ENCODE results near the gene CRYAA.
"Not testable (repeated sequence)": the region's sequence is repeated elsewhere in the genome, so short reads cannot be mapped to it uniquely, and the experiment has no call there.

The CRYAA gene

GRCh38 chr21:43164823-43165222 is 4.0 kb upstream of the CRYAA start:
- not testable (repeated sequence) for H3K4me3 ChIP-seq (ENCODE audit: low read depth, low read length); H3K9ac ChIP-seq (ENCODE audit: low read depth, low read length); H3K9me3 ChIP-seq (ENCODE audit: control insufficient read depth, insufficient read depth, low read length); H3K4me1 ChIP-seq (ENCODE audit: control insufficient read depth, insufficient read depth, low read length); H3K27me3 ChIP-seq (ENCODE audit: control insufficient read depth, insufficient read depth, low read length); H3K36me3 ChIP-seq (ENCODE audit: control insufficient read depth, insufficient read depth, low read length)

- H3K9ac ChIP-seq (ENCODE audit: low read depth, low read length); H3K27me3 ChIP-seq (ENCODE audit: control insufficient read depth, insufficient read depth, low read length); H3K4me3 ChIP-seq (ENCODE audit: low read depth, low read length); H3K36me3 ChIP-seq (ENCODE audit: control insufficient read depth, insufficient read depth, low read length); H3K9me3 ChIP-seq (ENCODE audit: control insufficient read depth, insufficient read depth, low read length); H3K4me1 ChIP-seq (ENCODE audit: control insufficient read depth, insufficient read depth, low read length): not testable (repeated sequence)
Measured at GRCh38 chr21:43165734-43166133, 3.1 kb upstream of the CRYAA start.

DNA sequence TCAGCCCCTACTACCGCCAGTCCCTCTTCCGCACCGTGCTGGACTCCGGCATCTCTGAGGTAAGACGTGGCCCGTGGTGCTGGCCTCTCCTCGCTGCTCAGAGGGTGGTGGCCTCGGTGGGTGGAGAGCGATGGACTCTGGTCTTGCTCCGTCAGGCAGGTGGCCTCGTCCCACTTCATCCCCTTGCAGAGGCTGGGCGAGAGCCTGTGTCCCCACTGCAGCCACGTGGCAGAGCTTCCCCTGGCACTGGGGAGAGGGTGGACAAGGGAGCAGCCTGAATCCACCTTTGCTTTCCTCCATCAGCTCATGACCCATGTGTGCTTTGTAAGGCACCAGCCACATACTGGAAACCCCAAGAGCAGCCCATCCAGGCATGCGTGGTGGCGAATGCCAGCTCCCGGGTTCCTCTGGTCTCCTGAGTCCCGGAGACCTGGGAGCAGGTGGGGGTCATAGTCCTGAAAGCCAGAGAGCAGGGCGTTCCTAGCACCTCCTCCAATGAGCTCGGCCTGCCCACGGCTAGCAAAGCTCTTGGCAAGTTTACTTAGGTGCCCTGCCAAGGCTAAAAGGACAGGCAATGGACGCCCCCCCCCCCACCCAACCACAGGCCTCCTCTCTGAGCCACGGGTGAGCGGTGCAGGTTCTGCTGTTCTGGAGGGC is 550 bp downstream of the CRYAA start:
- H3K36me3 ChIP-seq (ENCODE audit: control insufficient read depth, insufficient read depth, low read length); H3K9me3 ChIP-seq (ENCODE audit: control insufficient read depth, insufficient read depth, low read length); H3K27me3 ChIP-seq (ENCODE audit: control insufficient read depth, insufficient read depth, low read length); H3K4me3 ChIP-seq (ENCODE audit: low read depth, low read length); H3K4me1 ChIP-seq (ENCODE audit: control insufficient read depth, insufficient read depth, low read length); H3K9ac ChIP-seq (ENCODE audit: low read depth, low read length): not testable (repeated sequence)

DNA sequence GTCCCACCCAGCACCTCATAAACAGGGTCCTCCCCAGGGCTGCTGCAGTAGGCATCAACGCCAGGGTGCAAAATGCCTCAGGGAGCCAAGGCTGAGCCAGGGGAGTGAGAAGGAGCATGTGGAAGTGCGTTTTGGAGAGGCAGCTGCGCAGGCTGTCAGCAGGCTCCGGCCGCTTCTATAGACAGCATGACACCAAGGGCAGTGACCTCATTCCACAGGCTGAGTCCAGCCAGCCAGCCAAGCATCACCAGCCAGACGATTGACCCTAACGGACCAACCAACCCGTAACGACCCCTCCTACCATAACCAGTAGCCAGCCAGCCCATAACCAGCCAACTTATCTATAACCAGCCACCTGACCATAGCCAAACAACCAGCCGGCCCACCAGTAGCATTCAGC is 1.1 kb downstream of the CRYAA start:
- H3K4me1 ChIP-seq (ENCODE audit: control insufficient read depth, insufficient read depth, low read length); H3K27me3 ChIP-seq (ENCODE audit: control insufficient read depth, insufficient read depth, low read length); H3K36me3 ChIP-seq (ENCODE audit: control insufficient read depth, insufficient read depth, low read length); H3K4me3 ChIP-seq (ENCODE audit: low read depth, low read length); H3K9me3 ChIP-seq (ENCODE audit: control insufficient read depth, insufficient read depth, low read length); H3K9ac ChIP-seq (ENCODE audit: low read depth, low read length): not testable (repeated sequence)

DNA sequence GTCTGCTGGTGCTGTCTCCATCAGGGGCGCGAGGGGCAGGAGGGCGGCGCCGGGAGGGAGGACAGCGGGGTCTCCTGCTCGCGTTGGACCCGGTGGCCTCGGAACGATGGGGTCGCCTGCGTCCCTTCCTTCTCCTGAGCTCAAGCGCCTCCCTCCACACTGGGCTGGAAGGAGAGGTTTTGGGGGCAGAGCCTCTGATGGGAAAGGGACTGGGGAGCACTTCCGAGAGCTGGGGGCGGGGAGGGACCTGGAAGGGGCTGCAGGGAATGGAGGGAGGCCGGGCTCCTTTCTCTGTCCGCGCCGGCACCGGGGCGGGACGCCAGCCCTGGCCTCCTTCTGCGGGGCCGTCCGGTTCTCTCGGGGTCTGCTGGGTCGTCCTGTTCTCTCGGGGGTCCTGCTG is 4.0 kb downstream of the CRYAA start:
- not testable (repeated sequence) for H3K4me3 ChIP-seq (ENCODE audit: low read depth, low read length); H3K9me3 ChIP-seq (ENCODE audit: control insufficient read depth, insufficient read depth, low read length); H3K36me3 ChIP-seq (ENCODE audit: control insufficient read depth, insufficient read depth, low read length); H3K27me3 ChIP-seq (ENCODE audit: control insufficient read depth, insufficient read depth, low read length); H3K9ac ChIP-seq (ENCODE audit: low read depth, low read length); H3K4me1 ChIP-seq (ENCODE audit: control insufficient read depth, insufficient read depth, low read length)

DNA sequence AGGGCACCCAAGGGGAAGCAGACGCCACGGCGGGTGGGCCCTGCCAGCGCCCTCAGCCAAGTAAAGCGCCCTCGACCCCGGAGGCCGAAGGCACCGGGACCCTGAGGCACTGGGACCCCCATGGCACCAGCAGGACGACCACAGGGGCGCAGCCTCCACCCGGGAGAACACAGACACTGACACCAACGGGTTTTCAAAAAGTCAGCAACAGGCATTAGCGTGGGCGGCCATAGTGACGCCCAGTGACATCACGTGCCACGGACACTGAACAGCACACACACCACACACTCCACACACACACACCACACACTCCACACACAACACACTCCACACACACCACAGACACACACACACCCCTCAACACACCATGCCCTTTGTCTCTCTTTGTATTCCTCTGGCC is 4.6 kb downstream of the CRYAA start:
- not testable (repeated sequence) for H3K4me3 ChIP-seq (ENCODE audit: low read depth, low read length); H3K27me3 ChIP-seq (ENCODE audit: control insufficient read depth, insufficient read depth, low read length); H3K36me3 ChIP-seq (ENCODE audit: control insufficient read depth, insufficient read depth, low read length); H3K9ac ChIP-seq (ENCODE audit: low read depth, low read length); H3K4me1 ChIP-seq (ENCODE audit: control insufficient read depth, insufficient read depth, low read length); H3K9me3 ChIP-seq (ENCODE audit: control insufficient read depth, insufficient read depth, low read length)

DNA sequence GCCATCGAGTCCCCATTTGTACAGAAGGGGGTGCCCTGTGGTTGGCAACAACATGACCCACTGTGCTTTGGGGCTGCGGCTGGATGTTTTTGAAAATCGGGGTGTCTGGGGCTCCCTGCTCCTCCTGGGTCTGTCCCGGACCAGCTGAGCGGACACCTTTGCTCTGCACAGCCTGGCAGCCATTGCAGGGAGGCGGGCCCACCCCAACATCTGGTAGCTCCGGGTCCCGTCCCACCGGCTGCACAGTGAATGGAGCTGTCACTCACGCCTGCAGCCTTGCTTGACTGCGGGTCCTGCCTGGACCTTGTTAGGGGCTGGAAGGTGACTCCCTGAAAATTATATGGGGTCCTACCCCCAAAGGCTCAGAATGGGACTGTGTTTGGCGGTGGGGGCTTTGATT is 5.1 kb downstream of the CRYAA start:
- H3K36me3 ChIP-seq (ENCODE audit: control insufficient read depth, insufficient read depth, low read length); H3K27me3 ChIP-seq (ENCODE audit: control insufficient read depth, insufficient read depth, low read length); H3K9ac ChIP-seq (ENCODE audit: low read depth, low read length); H3K9me3 ChIP-seq (ENCODE audit: control insufficient read depth, insufficient read depth, low read length); H3K4me3 ChIP-seq (ENCODE audit: low read depth, low read length); H3K4me1 ChIP-seq (ENCODE audit: control insufficient read depth, insufficient read depth, low read length): not testable (repeated sequence)

DNA sequence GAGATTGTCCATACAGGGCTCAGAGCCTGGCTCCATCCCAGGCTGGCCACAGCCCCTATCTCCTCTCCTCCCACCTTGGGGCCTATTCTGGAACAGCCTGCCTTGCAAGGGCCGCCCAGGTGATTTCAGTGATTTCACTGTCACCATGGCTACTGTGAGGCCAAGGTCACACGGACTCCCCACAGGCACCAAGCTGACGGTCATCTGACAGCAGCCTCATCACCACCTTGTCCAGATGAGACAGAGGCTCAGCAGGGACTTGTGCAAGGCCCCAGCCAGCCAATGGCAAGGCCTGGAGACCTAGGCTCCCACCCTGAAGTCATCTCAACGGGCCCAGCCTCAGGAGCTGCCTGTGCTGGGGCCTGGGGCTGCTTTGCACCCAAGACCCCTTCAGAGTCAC is 6.2 kb downstream of the CRYAA start:
- not testable (repeated sequence) for H3K4me3 ChIP-seq (ENCODE audit: low read depth, low read length); H3K4me1 ChIP-seq (ENCODE audit: control insufficient read depth, insufficient read depth, low read length); H3K9ac ChIP-seq (ENCODE audit: low read depth, low read length); H3K9me3 ChIP-seq (ENCODE audit: control insufficient read depth, insufficient read depth, low read length); H3K36me3 ChIP-seq (ENCODE audit: control insufficient read depth, insufficient read depth, low read length); H3K27me3 ChIP-seq (ENCODE audit: control insufficient read depth, insufficient read depth, low read length)

DNA sequence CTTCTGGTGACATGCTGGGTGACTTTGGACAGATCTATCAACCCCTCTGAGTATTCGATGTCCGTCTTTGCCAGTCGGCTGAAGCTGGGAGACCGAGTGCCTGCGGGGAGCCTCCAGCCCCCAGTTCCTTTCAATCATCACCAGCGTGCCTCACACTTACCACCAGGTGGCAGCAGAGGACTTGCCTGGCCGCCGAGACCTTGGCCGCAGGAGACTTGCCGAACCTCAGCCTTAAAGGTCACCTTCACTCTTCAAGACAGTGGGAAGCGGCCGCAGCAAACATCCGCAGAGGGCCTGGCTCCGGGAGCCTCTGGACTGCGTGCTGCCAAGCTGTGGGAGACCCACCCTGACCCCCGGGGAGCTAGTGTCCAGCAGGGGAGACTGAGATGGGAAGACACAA is 7.8 kb downstream of the CRYAA start:
- not testable (repeated sequence) for H3K27me3 ChIP-seq (ENCODE audit: control insufficient read depth, insufficient read depth, low read length); H3K36me3 ChIP-seq (ENCODE audit: control insufficient read depth, insufficient read depth, low read length); H3K4me1 ChIP-seq (ENCODE audit: control insufficient read depth, insufficient read depth, low read length); H3K4me3 ChIP-seq (ENCODE audit: low read depth, low read length); H3K9ac ChIP-seq (ENCODE audit: low read depth, low read length); H3K9me3 ChIP-seq (ENCODE audit: control insufficient read depth, insufficient read depth, low read length)

GRCh38 chr21:43177043-43177906 is 8.5 kb downstream of the CRYAA start:
- not testable (repeated sequence) for H3K9me3 ChIP-seq (ENCODE audit: control insufficient read depth, insufficient read depth, low read length); H3K4me3 ChIP-seq (ENCODE audit: low read depth, low read length); H3K36me3 ChIP-seq (ENCODE audit: control insufficient read depth, insufficient read depth, low read length); H3K27me3 ChIP-seq (ENCODE audit: control insufficient read depth, insufficient read depth, low read length); H3K4me1 ChIP-seq (ENCODE audit: control insufficient read depth, insufficient read depth, low read length); H3K9ac ChIP-seq (ENCODE audit: low read depth, low read length)

DNA sequence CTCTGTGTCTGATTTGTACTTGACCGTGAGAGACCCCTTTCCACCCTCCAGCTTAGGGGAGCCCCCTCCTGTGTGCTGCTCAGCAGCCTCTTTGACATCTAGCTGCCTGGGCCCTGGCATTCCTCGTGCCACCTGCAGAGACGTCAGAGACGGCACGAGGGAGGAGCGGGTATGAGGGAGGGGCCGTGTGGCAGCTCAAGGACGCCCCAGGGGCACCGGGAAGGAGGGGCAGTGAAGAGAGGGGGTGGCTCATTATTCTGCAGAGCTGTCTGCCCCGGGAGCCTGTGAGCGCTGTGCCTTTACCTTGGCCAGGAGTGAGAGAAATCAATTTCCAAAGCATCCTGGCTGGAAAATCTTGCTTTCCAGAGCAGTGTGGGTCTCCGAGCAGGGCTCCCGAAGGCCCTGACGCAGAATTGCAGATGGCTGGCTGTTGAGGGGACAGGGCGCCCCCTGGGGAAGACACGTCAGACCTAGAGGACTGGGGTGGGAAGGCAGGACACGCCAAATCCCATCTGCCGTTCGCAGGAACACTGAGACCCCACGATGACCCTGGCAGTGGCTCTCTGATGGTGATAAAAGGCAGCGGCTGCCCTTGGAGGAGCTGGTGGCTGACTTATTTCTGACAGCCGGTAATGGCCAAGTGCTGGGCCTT is 9.5 kb downstream of the CRYAA start:
- H3K4me1 ChIP-seq (ENCODE audit: control insufficient read depth, insufficient read depth, low read length); H3K36me3 ChIP-seq (ENCODE audit: control insufficient read depth, insufficient read depth, low read length); H3K9me3 ChIP-seq (ENCODE audit: control insufficient read depth, insufficient read depth, low read length); H3K9ac ChIP-seq (ENCODE audit: low read depth, low read length); H3K27me3 ChIP-seq (ENCODE audit: control insufficient read depth, insufficient read depth, low read length); H3K4me3 ChIP-seq (ENCODE audit: low read depth, low read length): not testable (repeated sequence)

DNA sequence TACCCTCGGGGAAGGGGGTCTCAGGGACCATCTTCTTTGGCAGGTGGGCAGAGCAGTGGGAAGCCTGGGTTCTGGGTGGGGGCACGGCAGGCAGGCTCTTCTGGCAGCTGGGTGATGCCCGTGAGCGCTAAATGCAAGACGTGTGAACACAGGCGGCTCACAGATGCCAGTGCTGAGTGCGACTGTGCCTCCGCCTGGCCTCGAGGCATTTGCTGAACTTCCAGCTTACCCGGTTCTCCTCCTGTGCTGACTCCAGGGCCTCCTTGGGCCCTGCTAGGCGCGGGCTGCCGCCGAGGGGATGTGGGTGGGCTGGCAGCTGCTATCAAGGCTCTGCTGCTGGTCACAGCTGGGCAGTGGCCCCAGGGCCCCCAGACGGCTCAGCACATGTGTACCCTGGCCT is 12.2 kb downstream of the CRYAA start:
- H3K27me3 ChIP-seq (ENCODE audit: control insufficient read depth, insufficient read depth, low read length); H3K9me3 ChIP-seq (ENCODE audit: control insufficient read depth, insufficient read depth, low read length); H3K4me1 ChIP-seq (ENCODE audit: control insufficient read depth, insufficient read depth, low read length); H3K9ac ChIP-seq (ENCODE audit: low read depth, low read length); H3K4me3 ChIP-seq (ENCODE audit: low read depth, low read length); H3K36me3 ChIP-seq (ENCODE audit: control insufficient read depth, insufficient read depth, low read length): not testable (repeated sequence)
